ENCODE measurements around the gene DPP9. TPM values are rescaled to one million over a fixed set of nuclear protein-coding genes. Genes with fewer than 3 reads are reported as not detected.

DPP9 gene
- total and polyA plus RNA-seq, 2 of the 13 experiments (the other 11 are each of a cell fraction or from before 2014, with no cell fraction given), result 8.4 to 25.8 TPM

- TF ChIP-seq TERF1 (CRISPR knock-in tag; IDR thresholded peaks at IDR 0.05) (no peak), ZFP37 (CRISPR knock-in tag; IDR thresholded peaks at IDR 0.05; ENCODE audit: borderline replicate concordance) (no peak), MZF1 (CRISPR knock-in tag; IDR thresholded peaks at IDR 0.05; ENCODE audit: borderline replicate concordance) (0 out of 2 replicates have a peak, but pooled peaks have one; percentile 49), BCL3 (CRISPR knock-in tag; IDR thresholded peaks at IDR 0.05) (no peak), HNRNPK (IDR thresholded peaks at IDR 0.05; ENCODE audit: low read depth, low read length, poor library complexity, severe bottlenecking) (no peak), WIZ (CRISPR knock-in tag; IDR thresholded peaks at IDR 0.05) (no peak), TBL1XR1 (IDR thresholded peaks at IDR 0.05; ENCODE audit: borderline replicate concordance, low read length, partially characterized antibody) (no peak), SIN3A (IDR thresholded peaks at IDR 0.05; ENCODE audit: borderline replicate concordance, low read depth, low read length) (no peak), RFX1 (IDR thresholded peaks at IDR 0.05) (no peak), FOXA3 (CRISPR knock-in tag; IDR thresholded peaks at IDR 0.05) (no peak), ZNF138 (CRISPR knock-in tag; IDR thresholded peaks at IDR 0.05; ENCODE audit: low read depth) (no peak), MBNL3 (CRISPR knock-in tag; conservative IDR thresholded peaks at IDR 0.05) (no peak), NPAS2 (CRISPR knock-in tag; IDR thresholded peaks at IDR 0.05; ENCODE audit: borderline replicate concordance) (no peak), ZSCAN30 (CRISPR knock-in tag; IDR thresholded peaks at IDR 0.05) (no peak), ZNF674 (CRISPR knock-in tag; IDR thresholded peaks at IDR 0.05; ENCODE audit: low read depth) (no peak), ZSCAN29 (CRISPR knock-in tag; conservative IDR thresholded peaks at IDR 0.05) (no peak), E2F1 (CRISPR knock-in tag; IDR thresholded peaks at IDR 0.05) (no peak), PHF5A (CRISPR knock-in tag; IDR thresholded peaks at IDR 0.05; ENCODE audit: low read depth, unreplicated experiment) (no peak), ISL2 (CRISPR knock-in tag; IDR thresholded peaks at IDR 0.05) (0 out of 2 replicates have a peak, but pooled peaks have one; percentile 21), ZNF768 (CRISPR knock-in tag; IDR thresholded peaks at IDR 0.05) (no peak), ZNF792 (CRISPR knock-in tag; IDR thresholded peaks at IDR 0.05) (no peak)
- TF ChIP-seq, protein P1, sequence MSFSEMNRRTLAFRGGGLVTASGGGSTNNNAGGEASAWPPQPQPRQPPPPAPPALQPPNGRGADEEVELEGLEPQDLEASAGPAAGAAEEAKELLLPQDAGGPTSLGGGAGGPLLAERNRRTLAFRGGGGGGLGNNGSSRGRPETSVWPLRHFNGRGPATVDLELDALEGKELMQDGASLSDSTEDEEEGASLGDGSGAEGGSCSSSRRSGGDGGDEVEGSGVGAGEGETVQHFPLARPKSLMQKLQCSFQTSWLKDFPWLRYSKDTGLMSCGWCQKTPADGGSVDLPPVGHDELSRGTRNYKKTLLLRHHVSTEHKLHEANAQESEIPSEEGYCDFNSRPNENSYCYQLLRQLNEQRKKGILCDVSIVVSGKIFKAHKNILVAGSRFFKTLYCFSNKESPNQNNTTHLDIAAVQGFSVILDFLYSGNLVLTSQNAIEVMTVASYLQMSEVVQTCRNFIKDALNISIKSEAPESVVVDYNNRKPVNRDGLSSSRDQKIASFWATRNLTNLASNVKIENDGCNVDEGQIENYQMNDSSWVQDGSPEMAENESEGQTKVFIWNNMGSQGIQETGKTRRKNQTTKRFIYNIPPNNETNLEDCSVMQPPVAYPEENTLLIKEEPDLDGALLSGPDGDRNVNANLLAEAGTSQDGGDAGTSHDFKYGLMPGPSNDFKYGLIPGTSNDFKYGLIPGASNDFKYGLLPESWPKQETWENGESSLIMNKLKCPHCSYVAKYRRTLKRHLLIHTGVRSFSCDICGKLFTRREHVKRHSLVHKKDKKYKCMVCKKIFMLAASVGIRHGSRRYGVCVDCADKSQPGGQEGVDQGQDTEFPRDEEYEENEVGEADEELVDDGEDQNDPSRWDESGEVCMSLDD (CRISPR knock-in tag; IDR thresholded peaks at IDR 0.05; ENCODE audit: borderline replicate concordance), result peak; percentile 65; the same call in 1 of the 2 replicates
- TF ChIP-seq, protein P2, sequence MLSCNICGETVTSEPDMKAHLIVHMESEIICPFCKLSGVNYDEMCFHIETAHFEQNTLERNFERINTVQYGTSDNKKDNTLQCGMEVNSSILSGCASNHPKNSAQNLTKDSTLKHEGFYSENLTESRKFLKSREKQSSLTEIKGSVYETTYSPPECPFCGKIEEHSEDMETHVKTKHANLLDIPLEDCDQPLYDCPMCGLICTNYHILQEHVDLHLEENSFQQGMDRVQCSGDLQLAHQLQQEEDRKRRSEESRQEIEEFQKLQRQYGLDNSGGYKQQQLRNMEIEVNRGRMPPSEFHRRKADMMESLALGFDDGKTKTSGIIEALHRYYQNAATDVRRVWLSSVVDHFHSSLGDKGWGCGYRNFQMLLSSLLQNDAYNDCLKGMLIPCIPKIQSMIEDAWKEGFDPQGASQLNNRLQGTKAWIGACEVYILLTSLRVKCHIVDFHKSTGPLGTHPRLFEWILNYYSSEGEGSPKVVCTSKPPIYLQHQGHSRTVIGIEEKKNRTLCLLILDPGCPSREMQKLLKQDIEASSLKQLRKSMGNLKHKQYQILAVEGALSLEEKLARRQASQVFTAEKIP (CRISPR knock-in tag; IDR thresholded peaks at IDR 0.05; ENCODE audit: borderline replicate concordance), result no peak
Observed at GRCh38 chr19:4639531-4640246, 84.0 kb downstream of the DPP9 start (continued).
